ENCODE measurements around the gene PDE6H.

Gene PDE6H

GRCh38 chr12:14956905-14957304, 15.9 kb upstream of the PDE6H start:
- no peaks in the 10 kb centered on the region for H3K27me3 ChIP-seq (ENCODE audit: control insufficient read depth, low read length)
- peaks cover 96% of the 10 kb centered on the region for H3K79me2 ChIP-seq (ENCODE audit: control insufficient read depth, low read length)
- no peaks in the 10 kb centered on the region for H3K9me2 ChIP-seq (replicated peaks; ENCODE audit: control insufficient read depth, low read length)
- H3K4me1 ChIP-seq (ENCODE audit: control insufficient read depth, low read length) = peaks cover 85% of the 10 kb centered on the region
- H3K4me2 ChIP-seq (ENCODE audit: low read length) = peak overlapping the region; percentile 98
- H3K4me3 ChIP-seq (ENCODE audit: low read length) = peak overlapping the region; percentile 90
- peaks cover 75% of the 10 kb centered on the region for H3F3A ChIP-seq (ENCODE audit: control insufficient read depth, insufficient read depth)
- H3K36me3 ChIP-seq (ENCODE audit: control insufficient read depth, low read length) = peaks cover 93% of the 10 kb centered on the region
- H4K20me1 ChIP-seq (ENCODE audit: control insufficient read depth, insufficient read depth, low read depth, low read length) = peaks cover 7% of the 10 kb centered on the region; the same call in 1 of the 2 replicates
- TF ChIP-seq EZH2phosphoT487 (IDR thresholded peaks at IDR 0.05; ENCODE audit: borderline replicate concordance, low read length) = no peak
- no peak for TF ChIP-seq CTCF (IDR thresholded peaks at IDR 0.05; ENCODE audit: low read depth, low read length, poor library complexity, severe bottlenecking)
- H3K9me3 ChIP-seq (ENCODE audit: control insufficient read depth, insufficient read depth, low read length) = no peaks in the 10 kb centered on the region
- peak overlapping the region; percentile 98 for H3K27ac ChIP-seq (ENCODE audit: low read depth, low read length)

- Histone ChIP-seq H3K4me2 (ENCODE audit: low read length) (peak overlapping the region; percentile 98), H3K4me1 (ENCODE audit: control insufficient read depth, low read length) (peaks cover 85% of the 10 kb centered on the region), H3K36me3 (ENCODE audit: control insufficient read depth, low read length) (peaks cover 88% of the 10 kb centered on the region), H3K9me2 (replicated peaks; ENCODE audit: control insufficient read depth, low read length) (no peaks in the 10 kb centered on the region), H3K27ac (ENCODE audit: low read depth, low read length) (peak overlapping the region; percentile 98), H3K4me3 (ENCODE audit: low read length) (peak overlapping the region; percentile 90), H3K27me3 (ENCODE audit: control insufficient read depth, low read length) (no peaks in the 10 kb centered on the region), H3K9me3 (ENCODE audit: control insufficient read depth, insufficient read depth, low read length) (no peaks in the 10 kb centered on the region), H3F3A (ENCODE audit: control insufficient read depth, insufficient read depth) (peaks cover 75% of the 10 kb centered on the region), H3K79me2 (ENCODE audit: control insufficient read depth, low read length) (peaks cover 91% of the 10 kb centered on the region), H4K20me1 (ENCODE audit: control insufficient read depth, insufficient read depth, low read depth, low read length) (peaks cover 7% of the 10 kb centered on the region; the same call in 1 of the 2 replicates)
- TF ChIP-seq CTCF (IDR thresholded peaks at IDR 0.05; ENCODE audit: low read depth, low read length, poor library complexity, severe bottlenecking) = no peak
- no peak for TF ChIP-seq EZH2phosphoT487 (IDR thresholded peaks at IDR 0.05; ENCODE audit: borderline replicate concordance, low read length)
Measured at GRCh38 chr12:14957551-14958168, 15.2 kb upstream of the PDE6H start.

- H3F3A ChIP-seq (ENCODE audit: control insufficient read depth, insufficient read depth) = peaks cover 71% of the 10 kb centered on the region
- H3K36me3 ChIP-seq (ENCODE audit: control insufficient read depth, low read length) = peaks cover 80% of the 10 kb centered on the region
- H3K27ac ChIP-seq (ENCODE audit: low read depth, low read length) = peak overlapping the region; percentile 98
- H3K4me2 ChIP-seq (ENCODE audit: low read length) = peak overlapping the region; percentile 98
- H3K79me2 ChIP-seq (ENCODE audit: control insufficient read depth, low read length) = peaks cover 82% of the 10 kb centered on the region
- no peaks in the 10 kb centered on the region for H3K9me2 ChIP-seq (replicated peaks; ENCODE audit: control insufficient read depth, low read length)
- H3K9me3 ChIP-seq (ENCODE audit: control insufficient read depth, insufficient read depth, low read length) = no peaks in the 10 kb centered on the region
- H3K27me3 ChIP-seq (ENCODE audit: control insufficient read depth, low read length) = no peaks in the 10 kb centered on the region
- H3K4me3 ChIP-seq (ENCODE audit: low read length) = peak overlapping the region; percentile 90
- H4K20me1 ChIP-seq (ENCODE audit: control insufficient read depth, insufficient read depth, low read depth, low read length) = peaks cover 7% of the 10 kb centered on the region; the same call in 1 of the 2 replicates
- peaks cover 85% of the 10 kb centered on the region for H3K4me1 ChIP-seq (ENCODE audit: control insufficient read depth, low read length)
- TF ChIP-seq CTCF (IDR thresholded peaks at IDR 0.05; ENCODE audit: low read depth, low read length, poor library complexity, severe bottlenecking) (no peak), EZH2phosphoT487 (IDR thresholded peaks at IDR 0.05; ENCODE audit: borderline replicate concordance, low read length) (no peak)
Measured at GRCh38 chr12:14958361-14959125, 14.3 kb upstream of the PDE6H start.

All from DOHH2 (cell line).